ENCODE data around the gene RPL41.
"Not testable (repeated sequence)": the region's sequence is repeated elsewhere in the genome, so short reads cannot be mapped to it uniquely, and the experiment has no call there.

RPL41 gene

DNA sequence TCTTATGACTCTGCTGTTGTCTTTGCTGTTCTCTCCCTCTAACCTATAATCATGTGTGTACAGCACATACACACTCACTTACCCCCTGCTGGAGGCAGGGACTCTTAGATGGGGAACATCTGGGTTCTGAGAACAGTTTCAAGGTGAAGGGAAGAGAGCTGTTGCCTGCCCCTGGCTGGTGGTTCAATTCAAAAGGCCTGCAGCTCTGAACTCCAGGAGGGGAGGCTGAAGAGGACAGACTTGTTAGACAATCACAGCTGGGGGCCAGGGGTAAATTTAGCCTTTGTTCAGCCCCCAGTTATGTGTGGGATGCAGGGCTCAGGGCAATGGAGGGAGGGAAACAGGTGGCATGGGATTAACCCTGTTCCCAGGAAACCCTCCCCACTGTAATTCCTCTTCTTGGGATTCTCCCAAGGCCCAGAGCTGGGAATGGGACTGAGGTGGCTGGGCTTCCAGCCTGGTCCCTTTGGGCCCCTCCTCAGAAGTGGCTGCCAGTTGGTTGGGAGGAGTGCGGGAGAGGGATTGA, 37.9 kb downstream of the RPL41 start:
- no peak for DNase-seq

DNA sequence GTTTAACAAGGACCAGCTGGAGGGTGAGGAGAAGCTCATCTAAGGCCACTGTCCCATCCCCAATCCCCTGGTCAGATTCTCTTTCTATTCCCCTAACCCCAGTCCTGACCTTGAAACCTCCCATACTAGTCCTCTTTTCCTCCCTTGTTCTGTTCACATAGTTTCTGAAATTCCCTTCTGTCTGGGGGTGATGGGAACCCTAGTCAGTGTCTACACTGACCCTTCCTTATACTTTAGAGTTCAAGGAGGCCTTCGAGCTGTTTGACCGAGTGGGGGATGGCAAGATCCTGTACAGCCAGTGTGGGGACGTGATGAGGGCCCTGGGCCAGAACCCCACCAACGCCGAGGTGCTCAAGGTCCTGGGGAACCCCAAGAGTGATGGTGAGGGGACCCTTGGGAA, 38.4 kb downstream of the RPL41 start:
- no peaks in the 10 kb centered on the region for H4K20me1 ChIP-seq (ENCODE audit: insufficient read depth, low read length)
- H3K79me2 ChIP-seq (ENCODE audit: low read length), result peaks cover 32% of the 10 kb centered on the region
- no peak overlapping the region for H3K4me3 ChIP-seq (ENCODE audit: low read length)
- no peak overlapping the region for H3K4me2 ChIP-seq (ENCODE audit: low read depth, low read length)
- no peaks in the 10 kb centered on the region for H3K9me3 ChIP-seq (replicated peaks; ENCODE audit: insufficient read depth, low read length)
- no peak overlapping the region for H3K9ac ChIP-seq (ENCODE audit: low read length)
- no peaks in the 10 kb centered on the region; the same call in 1 of the 2 replicates for H3K36me3 ChIP-seq (replicated peaks; ENCODE audit: insufficient read depth, low read length)
- TF ChIP-seq EZH2 (optimal IDR thresholded peaks at IDR 0.05; ENCODE audit: low read depth, low read length) (no peak), EZH2phosphoT487 (IDR thresholded peaks at IDR 0.05; ENCODE audit: low read length) (no peak)
- TF ChIP-seq, protein P1, sequence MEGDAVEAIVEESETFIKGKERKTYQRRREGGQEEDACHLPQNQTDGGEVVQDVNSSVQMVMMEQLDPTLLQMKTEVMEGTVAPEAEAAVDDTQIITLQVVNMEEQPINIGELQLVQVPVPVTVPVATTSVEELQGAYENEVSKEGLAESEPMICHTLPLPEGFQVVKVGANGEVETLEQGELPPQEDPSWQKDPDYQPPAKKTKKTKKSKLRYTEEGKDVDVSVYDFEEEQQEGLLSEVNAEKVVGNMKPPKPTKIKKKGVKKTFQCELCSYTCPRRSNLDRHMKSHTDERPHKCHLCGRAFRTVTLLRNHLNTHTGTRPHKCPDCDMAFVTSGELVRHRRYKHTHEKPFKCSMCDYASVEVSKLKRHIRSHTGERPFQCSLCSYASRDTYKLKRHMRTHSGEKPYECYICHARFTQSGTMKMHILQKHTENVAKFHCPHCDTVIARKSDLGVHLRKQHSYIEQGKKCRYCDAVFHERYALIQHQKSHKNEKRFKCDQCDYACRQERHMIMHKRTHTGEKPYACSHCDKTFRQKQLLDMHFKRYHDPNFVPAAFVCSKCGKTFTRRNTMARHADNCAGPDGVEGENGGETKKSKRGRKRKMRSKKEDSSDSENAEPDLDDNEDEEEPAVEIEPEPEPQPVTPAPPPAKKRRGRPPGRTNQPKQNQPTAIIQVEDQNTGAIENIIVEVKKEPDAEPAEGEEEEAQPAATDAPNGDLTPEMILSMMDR (IDR thresholded peaks at IDR 0.05; ENCODE audit: low read length), result no peak
- H3K4me1 ChIP-seq (ENCODE audit: low read length), result peaks cover 20% of the 10 kb centered on the region
- H2AFZ ChIP-seq (ENCODE audit: low read length), result no peak overlapping the region
- no peak for DNase-seq
- H3K27ac ChIP-seq (ENCODE audit: low read length), result no peak overlapping the region
- H3K27me3 ChIP-seq (replicated peaks; ENCODE audit: insufficient read depth, low read length), result no peaks in the 10 kb centered on the region
- H3F3A ChIP-seq (ENCODE audit: insufficient read depth, low read length), result peaks cover 31% of the 10 kb centered on the region
- no peaks in the 10 kb centered on the region for H3K9me2 ChIP-seq (replicated peaks; ENCODE audit: insufficient read depth, low read length)

More for the DNA sequence above, 37.9 kb downstream of the RPL41 start:
- H3F3A ChIP-seq (ENCODE audit: insufficient read depth, low read length), result peaks cover 29% of the 10 kb centered on the region
- H3K79me2 ChIP-seq (ENCODE audit: low read length), result peaks cover 27% of the 10 kb centered on the region
- H3K9me3 ChIP-seq (replicated peaks; ENCODE audit: insufficient read depth, low read length), result no peaks in the 10 kb centered on the region
- no peaks in the 10 kb centered on the region for H3K27me3 ChIP-seq (replicated peaks; ENCODE audit: insufficient read depth, low read length)
- no peaks in the 10 kb centered on the region for H3K9me2 ChIP-seq (replicated peaks; ENCODE audit: insufficient read depth, low read length)
- H3K4me2 ChIP-seq (ENCODE audit: low read depth, low read length), result no peak overlapping the region
- H3K4me3 ChIP-seq (ENCODE audit: low read length), result no peak overlapping the region
- H2AFZ ChIP-seq (ENCODE audit: low read length), result no peak overlapping the region
- H3K27ac ChIP-seq (ENCODE audit: low read length), result no peak overlapping the region
- H4K20me1 ChIP-seq (ENCODE audit: insufficient read depth, low read length), result no peaks in the 10 kb centered on the region
- H3K9ac ChIP-seq (ENCODE audit: low read length), result no peak overlapping the region
- TF ChIP-seq EZH2 (optimal IDR thresholded peaks at IDR 0.05; ENCODE audit: low read depth, low read length), result no peak
- TF ChIP-seq, protein P1 (IDR thresholded peaks at IDR 0.05; ENCODE audit: low read length), result no peak
- TF ChIP-seq EZH2phosphoT487 (IDR thresholded peaks at IDR 0.05; ENCODE audit: low read length), result no peak
- peaks cover 17% of the 10 kb centered on the region for H3K4me1 ChIP-seq (ENCODE audit: low read length)
- no peaks in the 10 kb centered on the region for H3K36me3 ChIP-seq (replicated peaks; ENCODE audit: insufficient read depth, low read length)

DNA sequence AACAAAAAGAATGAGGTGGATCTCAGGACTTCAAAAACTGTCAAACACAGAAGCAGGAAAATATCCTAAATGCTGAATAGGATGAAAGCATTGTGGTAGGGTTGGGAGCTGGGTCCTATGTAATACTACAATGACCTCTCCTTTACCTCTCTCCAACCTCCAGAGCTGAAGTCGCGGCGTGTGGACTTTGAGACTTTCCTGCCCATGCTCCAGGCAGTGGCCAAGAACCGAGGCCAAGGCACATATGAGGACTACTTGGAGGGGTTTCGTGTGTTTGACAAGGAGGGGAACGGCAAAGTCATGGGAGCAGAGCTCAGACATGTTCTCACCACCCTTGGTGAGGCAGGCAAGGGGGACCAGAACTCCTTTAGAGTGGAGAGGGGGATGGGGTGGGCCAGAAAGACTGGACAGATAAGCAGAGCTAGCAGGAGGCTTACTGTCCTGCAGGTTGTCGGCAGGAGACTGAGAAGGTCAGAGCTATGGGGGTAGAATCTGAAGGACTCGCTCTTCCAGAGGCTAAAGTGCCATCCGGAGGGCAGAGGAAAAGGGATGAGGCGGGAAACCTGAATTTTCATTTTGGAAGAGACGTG, 38.9 kb downstream of the RPL41 start:
- H3K27ac ChIP-seq (ENCODE audit: low read length), result no peak overlapping the region
- peaks cover 33% of the 10 kb centered on the region for H3F3A ChIP-seq (ENCODE audit: insufficient read depth, low read length)
- H3K9ac ChIP-seq (ENCODE audit: low read length), result no peak overlapping the region
- peaks cover 2% of the 10 kb centered on the region; the same call in 1 of the 2 replicates for H3K36me3 ChIP-seq (replicated peaks; ENCODE audit: insufficient read depth, low read length)
- no peaks in the 10 kb centered on the region for H3K9me2 ChIP-seq (replicated peaks; ENCODE audit: insufficient read depth, low read length)
- H3K9me3 ChIP-seq (replicated peaks; ENCODE audit: insufficient read depth, low read length), result no peaks in the 10 kb centered on the region
- H3K4me1 ChIP-seq (ENCODE audit: low read length), result peaks cover 25% of the 10 kb centered on the region
- H2AFZ ChIP-seq (ENCODE audit: low read length), result no peak overlapping the region
- no peaks in the 10 kb centered on the region for H3K27me3 ChIP-seq (replicated peaks; ENCODE audit: insufficient read depth, low read length)
- no peak overlapping the region for H3K4me2 ChIP-seq (ENCODE audit: low read depth, low read length)
- H3K4me3 ChIP-seq (ENCODE audit: low read length), result no peak overlapping the region
- DNase-seq, result no peak
- no peak for TF ChIP-seq EZH2phosphoT487 (IDR thresholded peaks at IDR 0.05; ENCODE audit: low read length)
- TF ChIP-seq EZH2 (optimal IDR thresholded peaks at IDR 0.05; ENCODE audit: low read depth, low read length), result no peak
- TF ChIP-seq, protein P1 (IDR thresholded peaks at IDR 0.05; ENCODE audit: low read length), result no peak
- no peaks in the 10 kb centered on the region for H4K20me1 ChIP-seq (ENCODE audit: insufficient read depth, low read length)
- H3K79me2 ChIP-seq (ENCODE audit: low read length), result peaks cover 38% of the 10 kb centered on the region

DNA sequence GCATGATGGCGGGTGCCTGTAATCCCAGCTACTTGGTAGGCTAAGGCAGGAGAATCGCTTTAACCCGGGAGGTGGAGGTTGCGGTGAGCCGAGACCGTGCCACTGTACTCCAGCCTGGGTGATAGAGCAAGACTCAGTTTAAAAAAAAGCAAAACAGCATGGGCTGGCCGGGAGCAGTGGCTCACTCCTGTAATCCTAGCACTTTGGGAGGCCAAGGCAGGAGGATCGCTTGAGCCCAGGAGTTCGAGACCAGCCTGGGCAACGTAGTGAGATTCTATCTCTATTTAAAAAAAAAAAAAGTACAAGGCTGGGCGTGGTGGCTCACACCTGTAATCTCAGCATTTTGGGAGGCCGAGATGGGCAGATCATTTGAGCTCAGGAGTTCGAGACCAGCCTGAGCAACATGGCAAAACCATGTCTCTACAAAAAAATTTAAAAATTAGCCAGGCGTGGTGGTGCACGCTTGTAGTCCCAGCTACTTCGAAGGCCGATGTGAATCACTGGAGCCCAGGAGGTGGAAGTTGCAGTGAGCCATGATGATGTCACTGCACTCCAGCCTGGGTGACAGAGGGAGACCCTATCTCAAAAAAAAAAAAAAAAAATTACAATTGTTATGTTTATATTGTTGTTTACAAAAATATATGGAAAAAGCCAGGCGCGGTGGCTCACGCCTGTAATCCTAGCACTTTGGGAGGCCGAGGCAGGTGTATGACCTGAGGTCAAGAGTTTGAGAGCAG, 40.2 kb downstream of the RPL41 start:
- H3K9me3 ChIP-seq (replicated peaks; ENCODE audit: insufficient read depth, low read length); H3K27me3 ChIP-seq (replicated peaks; ENCODE audit: insufficient read depth, low read length); H3K27ac ChIP-seq (ENCODE audit: low read length); H3K9me2 ChIP-seq (replicated peaks; ENCODE audit: insufficient read depth, low read length); H3K36me3 ChIP-seq (replicated peaks; ENCODE audit: insufficient read depth, low read length); DNase-seq; H2AFZ ChIP-seq (ENCODE audit: low read length); H4K20me1 ChIP-seq (ENCODE audit: insufficient read depth, low read length): not testable (repeated sequence)
- H3K4me2 ChIP-seq (ENCODE audit: low read depth, low read length), result peak overlapping the region; percentile 93; the same call in 1 of the 2 replicates
- peaks cover 26% of the 10 kb centered on the region for H3K4me1 ChIP-seq (ENCODE audit: low read length)
- H3F3A ChIP-seq (ENCODE audit: insufficient read depth, low read length), result peaks cover 36% of the 10 kb centered on the region
- H3K79me2 ChIP-seq (ENCODE audit: low read length), result peaks cover 50% of the 10 kb centered on the region
- 0 out of 2 replicates have a peak overlapping the region, but pooled peaks have one; percentile 68 for H3K4me3 ChIP-seq (ENCODE audit: low read length)
- peak overlapping the region; percentile 79; the same call in 1 of the 2 replicates for H3K9ac ChIP-seq (ENCODE audit: low read length)
